HG03060 (cell line): ENCODE data around the gene U2AF1L4.
A peak's percentile ranks its signal among the peaks of the same experiment; 100 is the strongest.

Experiments used
- ATAC-seq: cut with Tn5 transposase; IDR thresholded peaks from one replicate; pipeline ENCODE4 v1.9.1; 2021; ENCODE audit warnings: low read depth, moderate number of reproducible peaks; ENCODE audit not compliant: unreplicated experiment

The U2AF1L4 gene

GRCh38 chr19:35745328-35746086 lies at the start of gene U2AF1L4, which contains the start of gene PSENEN:
TSS of gene U2AF1L4 (minus strand) at chr19:35745418. CDS start at chr19:35745391, 27 bp downstream.
TSS of gene PSENEN (plus strand) at chr19:35745651. CDS start at chr19:35745931, 280 bp downstream.
- ATAC-seq: peak; percentile 25

GRCh38 chr19:35793381-35794165 lies 48.4 kb upstream of the U2AF1L4 start:
- no peak for ATAC-seq

GRCh38 chr19:35792888-35793287 lies 47.7 kb upstream of the U2AF1L4 start:
- no peak for ATAC-seq

- ATAC-seq: no peak
Observed at GRCh38 chr19:35792312-35792711, 47.1 kb upstream of the U2AF1L4 start.

- no peak for ATAC-seq
Observed at GRCh38 chr19:35791814-35792279, 46.6 kb upstream of the U2AF1L4 start.

GRCh38 chr19:35790981-35791813 lies 46.0 kb upstream of the U2AF1L4 start:
- no peak for ATAC-seq

- no peak for ATAC-seq
Observed at GRCh38 chr19:35789978-35790944, 45.0 kb upstream of the U2AF1L4 start.

- no peak for ATAC-seq
Observed at GRCh38 chr19:35789195-35789977, 44.2 kb upstream of the U2AF1L4 start.

GRCh38 chr19:35788205-35788960 lies 43.2 kb upstream of the U2AF1L4 start:
- ATAC-seq: no peak

GRCh38 chr19:35787227-35787799 lies 42.1 kb upstream of the U2AF1L4 start:
- ATAC-seq: no peak

- ATAC-seq: no peak
Observed at GRCh38 chr19:35786299-35787160, 41.3 kb upstream of the U2AF1L4 start.

GRCh38 chr19:35785339-35785627 lies 40.1 kb upstream of the U2AF1L4 start:
- no peak for ATAC-seq

GRCh38 chr19:35784503-35785338 lies 39.5 kb upstream of the U2AF1L4 start:
- ATAC-seq: no peak

GRCh38 chr19:35783469-35784434 lies 38.5 kb upstream of the U2AF1L4 start:
- no peak for ATAC-seq

- no peak for ATAC-seq
Observed at GRCh38 chr19:35782589-35782988, 37.4 kb upstream of the U2AF1L4 start.
